PFSK-1 (cell line): ENCODE data around the gene HEXA.

Source experiments
- POLR2AphosphoS5 ChIP-seq: IDR thresholded peaks from 2 replicates; pipeline ENCODE4 v1.6.1; 2012; ENCODE audit warnings: low read depth, mild to moderate bottlenecking, control low read depth, low read length, moderate library complexity
- SIN3A ChIP-seq: IDR thresholded peaks from 2 replicates; pipeline ENCODE4 v1.6.1; 2012; ENCODE audit warnings: mild to moderate bottlenecking, low read length, moderate library complexity, borderline replicate concordance; ENCODE audit not compliant: insufficient read depth
- TAF1 ChIP-seq: IDR thresholded peaks from 2 replicates; pipeline ENCODE4 v1.6.1; 2012; ENCODE audit warnings: low read length, control low read depth, borderline replicate concordance; ENCODE audit not compliant: insufficient read depth
- TF ChIP-seq, protein P1 (sequence below), 2 experiments: IDR thresholded peaks; 2 replicates each; pipeline versions ENCODE4 v1.6.1 to v1.8.0; 2011 to 2012; ENCODE audit warnings: low read depth in 2 of 2, low read length in 2 of 2, control low read depth in 1 of 2, inconsistent platforms in 1 of 2, mild to moderate bottlenecking in 1 of 2, moderate library complexity in 1 of 2; ENCODE audit not compliant: insufficient read depth in 1 of 2

- TF ChIP-seq, protein P1, sequence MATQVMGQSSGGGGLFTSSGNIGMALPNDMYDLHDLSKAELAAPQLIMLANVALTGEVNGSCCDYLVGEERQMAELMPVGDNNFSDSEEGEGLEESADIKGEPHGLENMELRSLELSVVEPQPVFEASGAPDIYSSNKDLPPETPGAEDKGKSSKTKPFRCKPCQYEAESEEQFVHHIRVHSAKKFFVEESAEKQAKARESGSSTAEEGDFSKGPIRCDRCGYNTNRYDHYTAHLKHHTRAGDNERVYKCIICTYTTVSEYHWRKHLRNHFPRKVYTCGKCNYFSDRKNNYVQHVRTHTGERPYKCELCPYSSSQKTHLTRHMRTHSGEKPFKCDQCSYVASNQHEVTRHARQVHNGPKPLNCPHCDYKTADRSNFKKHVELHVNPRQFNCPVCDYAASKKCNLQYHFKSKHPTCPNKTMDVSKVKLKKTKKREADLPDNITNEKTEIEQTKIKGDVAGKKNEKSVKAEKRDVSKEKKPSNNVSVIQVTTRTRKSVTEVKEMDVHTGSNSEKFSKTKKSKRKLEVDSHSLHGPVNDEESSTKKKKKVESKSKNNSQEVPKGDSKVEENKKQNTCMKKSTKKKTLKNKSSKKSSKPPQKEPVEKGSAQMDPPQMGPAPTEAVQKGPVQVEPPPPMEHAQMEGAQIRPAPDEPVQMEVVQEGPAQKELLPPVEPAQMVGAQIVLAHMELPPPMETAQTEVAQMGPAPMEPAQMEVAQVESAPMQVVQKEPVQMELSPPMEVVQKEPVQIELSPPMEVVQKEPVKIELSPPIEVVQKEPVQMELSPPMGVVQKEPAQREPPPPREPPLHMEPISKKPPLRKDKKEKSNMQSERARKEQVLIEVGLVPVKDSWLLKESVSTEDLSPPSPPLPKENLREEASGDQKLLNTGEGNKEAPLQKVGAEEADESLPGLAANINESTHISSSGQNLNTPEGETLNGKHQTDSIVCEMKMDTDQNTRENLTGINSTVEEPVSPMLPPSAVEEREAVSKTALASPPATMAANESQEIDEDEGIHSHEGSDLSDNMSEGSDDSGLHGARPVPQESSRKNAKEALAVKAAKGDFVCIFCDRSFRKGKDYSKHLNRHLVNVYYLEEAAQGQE (IDR thresholded peaks at IDR 0.05; ENCODE audit: insufficient read depth in 1 of 2, low read depth in 2 of 2, low read length in 2 of 2), result no peak
- no peak for TF ChIP-seq SIN3A
- no peak for TF ChIP-seq POLR2AphosphoS5
- TF ChIP-seq TAF1, result no peak
Observed at GRCh38 chr15:72402726-72403125, 26.9 kb upstream of the HEXA start.
